Inflammatory macrophage (primary cell): ENCODE data around the gene HVCN1.
"Not testable (repeated sequence)": the region's sequence is repeated elsewhere in the genome, so short reads cannot be mapped to it uniquely, and the experiment has no call there.

Experiments
- DNase-seq, 2 donors: peaks; one replicate each; pipeline ENCODE4 v3.0.0-alpha.2; 2020 to 2022
- total RNA-seq, 18 experiments: gene quantifications; one replicate each; lab custom pipeline; 2026; ENCODE audit warnings: mixed read lengths in 6 of 18, inconsistent platforms in 2 of 18; lab: John Stamatoyannopoulos, UW

Gene HVCN1
- total RNA-seq, result 34.2 to 207 (median 143) reads per million in 18 experiments

- DNase-seq, result no peak
Measured at GRCh38 chr12:110688446-110689280, at the start of gene HVCN1. TSS of gene HVCN1 (minus strand) at chr12:110689115. CDS start at chr12:110683245, 5,870 bp downstream.

- DNase-seq, result no peak
Measured at GRCh38 chr12:110737532-110737931, 48.6 kb upstream of the HVCN1 start.

DNA sequence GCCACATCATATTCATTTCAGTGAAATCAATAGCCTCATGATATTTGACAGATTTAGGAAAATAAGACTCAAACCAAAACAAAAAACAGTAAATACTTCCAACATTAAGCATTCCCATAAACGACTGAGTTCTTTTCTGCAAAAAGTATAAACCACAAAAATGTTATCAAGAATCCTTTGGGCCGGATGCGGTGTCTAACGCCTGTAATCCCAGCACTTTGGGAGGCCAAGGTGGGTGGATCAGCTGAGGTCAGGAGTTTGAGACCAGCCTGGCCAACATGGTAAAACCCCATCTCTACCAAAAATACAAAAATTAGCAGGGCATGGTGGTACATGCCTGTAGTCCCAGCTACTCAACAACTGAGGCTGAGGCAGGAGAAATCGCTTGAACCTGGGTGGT, 48.1 kb upstream of the HVCN1 start:
- not testable (repeated sequence) for DNase-seq

DNA sequence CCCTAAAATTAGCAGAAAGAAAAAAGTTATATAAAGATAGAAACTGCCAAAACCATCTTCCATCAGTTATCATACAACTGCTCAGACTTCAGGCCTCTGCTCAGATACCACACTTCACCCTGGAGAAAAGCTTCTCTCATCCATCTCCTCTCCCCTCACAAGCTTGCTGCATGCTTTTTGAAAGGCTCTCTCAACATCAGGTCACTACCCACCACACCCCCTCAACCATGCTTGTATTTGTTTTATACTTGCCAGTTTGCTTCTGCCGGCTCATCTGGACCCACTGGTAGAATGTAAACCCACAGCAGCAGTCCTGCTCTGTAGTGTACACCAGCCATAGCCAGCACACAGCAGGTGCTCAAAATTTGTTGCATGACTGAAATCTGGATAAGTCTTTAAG, 45.0 kb upstream of the HVCN1 start:
- no peak for DNase-seq

DNA sequence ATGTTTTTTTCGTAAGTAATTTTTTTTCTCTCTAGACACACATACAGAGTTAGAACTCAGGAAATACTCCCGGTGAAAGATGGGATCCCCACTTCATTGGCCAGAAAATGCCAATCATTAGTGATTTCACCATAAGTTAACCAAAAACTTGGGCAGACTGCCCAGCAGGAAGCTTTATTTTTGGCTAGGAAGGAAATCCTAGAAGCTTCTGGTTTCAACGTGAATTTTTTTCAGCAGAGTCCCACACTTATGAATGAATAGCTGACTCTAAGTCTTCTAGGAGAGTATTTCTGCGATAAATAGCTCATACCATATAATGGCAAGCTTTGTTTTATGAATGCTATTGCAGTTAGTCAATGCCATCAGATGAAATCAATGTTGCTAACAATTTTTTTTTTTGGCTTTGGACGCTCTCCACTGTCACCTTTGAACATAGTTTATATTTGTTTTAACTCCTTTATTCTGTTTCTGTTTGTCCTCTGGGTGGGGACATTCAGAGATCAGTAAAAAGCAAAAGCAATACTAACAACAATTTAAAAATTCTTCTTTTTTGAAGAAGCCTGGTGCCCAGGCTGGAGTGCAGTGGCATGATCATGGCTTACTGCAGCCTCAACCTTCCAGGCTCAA, 44.3 kb upstream of the HVCN1 start:
- DNase-seq, result no peak

GRCh38 chr12:110732572-110732971, 43.7 kb upstream of the HVCN1 start:
- no peak for DNase-seq

GRCh38 chr12:110731479-110731878, 42.6 kb upstream of the HVCN1 start:
- no peak for DNase-seq

DNA sequence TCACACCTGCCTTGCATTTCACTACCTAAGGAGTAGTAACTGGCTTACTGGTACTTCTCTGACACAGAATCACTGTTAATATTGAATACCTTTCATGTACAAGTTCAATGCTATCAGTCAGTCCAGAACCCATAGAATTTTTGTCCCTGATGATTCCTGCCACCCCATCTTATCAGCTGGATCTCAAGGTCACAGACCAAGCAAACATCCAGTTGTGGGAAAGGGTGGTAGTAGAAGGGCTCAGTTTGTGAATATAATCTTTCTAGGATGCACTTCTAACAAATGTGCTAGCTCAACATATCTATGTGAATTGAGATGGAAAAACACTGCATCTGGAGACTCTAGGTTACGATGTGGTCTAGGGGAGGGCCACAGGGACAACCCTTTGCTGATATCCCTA, 39.7 kb upstream of the HVCN1 start:
- DNase-seq, result no peak

GRCh38 chr12:110726708-110727369, 37.9 kb upstream of the HVCN1 start:
- DNase-seq, result no peak

DNA sequence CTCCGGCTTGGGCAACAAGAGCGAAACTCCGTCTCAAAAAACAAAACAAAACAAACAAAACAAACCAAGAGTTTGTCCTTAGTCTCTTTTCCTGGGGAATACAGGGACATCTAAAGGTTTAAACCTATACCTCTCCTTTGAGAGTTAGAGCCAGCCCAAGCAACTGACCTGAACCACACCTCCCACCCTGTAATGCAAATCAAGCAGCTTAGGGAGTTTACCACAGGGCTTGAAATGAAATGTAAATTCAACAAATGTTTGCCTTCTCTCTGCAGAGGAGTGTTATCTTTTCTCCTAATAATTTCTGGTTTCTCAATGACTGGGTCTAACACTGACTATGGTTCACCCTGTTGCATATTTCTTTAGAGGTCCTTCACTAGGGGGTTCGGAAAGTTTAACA, 37.1 kb upstream of the HVCN1 start:
- DNase-seq, result no peak

DNA sequence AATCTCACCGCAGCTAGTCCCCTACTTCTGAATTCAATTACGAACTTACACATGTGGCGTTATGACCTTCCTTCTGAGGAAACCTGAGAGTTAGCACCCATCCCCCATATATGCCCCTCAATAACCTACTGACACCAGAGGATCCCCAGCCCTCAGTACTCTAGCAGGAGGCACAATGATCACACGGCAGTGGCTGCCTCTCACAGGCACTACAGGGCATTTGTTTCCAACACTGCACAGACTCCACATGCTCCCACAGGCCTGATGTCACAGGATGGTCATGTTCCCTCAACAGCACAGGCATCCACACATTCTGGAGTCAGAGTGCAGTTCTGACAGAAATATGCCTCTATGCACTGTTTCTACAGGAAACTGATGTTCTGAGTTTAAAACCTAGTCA, 36.4 kb upstream of the HVCN1 start:
- no peak for DNase-seq

GRCh38 chr12:110722892-110723291, 34.0 kb upstream of the HVCN1 start:
- not testable (repeated sequence) for DNase-seq

DNA sequence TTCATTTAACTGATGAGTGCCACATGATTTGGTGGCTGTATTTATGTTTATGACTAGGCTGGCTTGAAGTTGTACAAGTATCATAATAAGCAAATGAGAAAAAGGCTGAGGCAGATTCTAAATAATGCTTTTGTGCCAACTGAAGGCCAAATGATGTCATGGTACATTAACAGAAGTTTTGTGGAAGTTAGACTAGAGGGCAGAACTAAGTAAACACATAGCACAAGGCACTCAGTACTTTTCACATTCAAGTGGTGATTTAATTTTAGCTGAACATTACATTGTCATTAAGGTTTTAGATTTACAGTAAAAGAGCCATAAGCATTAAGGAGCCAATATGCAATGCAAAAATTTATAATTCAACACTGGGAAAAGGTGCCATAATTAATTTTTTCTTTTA, 32.7 kb upstream of the HVCN1 start:
- DNase-seq, result no peak

DNA sequence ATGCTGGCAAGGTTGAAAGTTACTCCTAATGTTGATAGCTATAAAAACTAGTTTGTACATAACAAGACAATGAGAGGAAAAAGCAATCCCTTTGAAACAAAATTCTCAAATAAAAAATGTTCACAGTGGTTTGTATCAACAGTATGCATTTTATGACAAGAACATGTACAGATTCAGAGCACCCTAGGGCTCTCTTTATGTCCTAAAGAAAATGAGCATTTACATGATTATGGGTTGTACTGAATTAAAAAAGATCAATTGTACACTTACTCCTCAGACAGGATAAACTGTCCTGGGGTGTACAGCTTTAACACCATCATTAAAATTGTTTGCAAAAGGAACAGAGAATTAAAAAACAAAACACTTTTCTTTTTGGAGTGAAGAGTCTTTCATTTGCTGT, 31.6 kb upstream of the HVCN1 start:
- no peak for DNase-seq

DNA sequence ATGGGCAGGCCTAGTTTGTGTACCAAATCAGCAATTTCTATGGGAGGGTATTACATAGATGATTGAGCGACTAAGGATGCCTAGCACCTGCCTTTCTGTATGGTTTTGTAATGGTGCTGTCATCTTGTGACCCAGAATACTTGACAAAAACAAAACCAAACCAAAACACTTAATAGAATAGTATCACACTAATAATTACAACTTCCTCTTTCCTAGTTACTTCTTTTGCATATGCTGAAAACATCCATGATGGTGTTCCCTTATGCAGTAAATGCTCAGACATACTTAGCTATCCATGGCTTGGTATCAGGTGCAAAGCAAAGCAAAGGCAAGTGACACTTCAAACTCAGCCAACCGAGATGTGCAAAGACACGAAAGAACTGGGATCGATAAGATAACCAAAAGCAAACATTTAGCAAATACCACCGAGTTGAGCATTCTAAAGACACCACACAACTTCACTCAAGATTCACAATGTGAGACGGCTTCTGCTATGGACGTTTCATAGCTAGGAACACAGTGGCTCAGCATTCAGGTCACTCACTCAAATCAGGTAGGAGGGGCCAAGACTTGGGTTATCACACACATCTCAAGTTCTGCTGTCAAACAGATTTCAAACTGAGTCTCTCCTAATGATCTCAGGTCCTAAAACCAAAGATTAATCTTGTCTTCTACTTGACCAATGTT, 29.4 kb upstream of the HVCN1 start:
- DNase-seq, result no peak

GRCh38 chr12:110717037-110717436, 28.1 kb upstream of the HVCN1 start:
- no peak for DNase-seq

GRCh38 chr12:110708917-110709316, 20.0 kb upstream of the HVCN1 start:
- no peak for DNase-seq

GRCh38 chr12:110705309-110705708, 16.4 kb upstream of the HVCN1 start:
- peak in 1 of 2 donors; percentile 7 for DNase-seq

DNA sequence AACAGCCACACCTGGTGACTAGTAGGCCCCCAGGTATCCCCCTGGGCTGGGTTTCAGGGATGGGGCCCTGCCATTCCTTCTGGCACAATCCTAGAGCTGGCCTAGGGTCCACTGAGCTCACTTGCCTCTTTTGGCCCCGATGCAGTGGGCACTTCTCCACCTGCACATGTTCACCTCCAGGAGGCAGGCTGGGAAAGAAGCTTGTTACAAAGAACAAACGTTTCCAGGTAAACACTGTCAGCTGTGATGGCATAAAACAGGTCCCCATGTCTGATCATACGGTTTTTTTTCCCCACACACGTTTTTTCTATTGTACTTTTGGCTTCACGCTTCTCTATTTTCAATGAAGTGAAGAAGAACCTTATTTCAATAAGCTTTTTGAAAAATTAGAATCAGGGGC, 15.8 kb upstream of the HVCN1 start:
- DNase-seq, result no peak

DNA sequence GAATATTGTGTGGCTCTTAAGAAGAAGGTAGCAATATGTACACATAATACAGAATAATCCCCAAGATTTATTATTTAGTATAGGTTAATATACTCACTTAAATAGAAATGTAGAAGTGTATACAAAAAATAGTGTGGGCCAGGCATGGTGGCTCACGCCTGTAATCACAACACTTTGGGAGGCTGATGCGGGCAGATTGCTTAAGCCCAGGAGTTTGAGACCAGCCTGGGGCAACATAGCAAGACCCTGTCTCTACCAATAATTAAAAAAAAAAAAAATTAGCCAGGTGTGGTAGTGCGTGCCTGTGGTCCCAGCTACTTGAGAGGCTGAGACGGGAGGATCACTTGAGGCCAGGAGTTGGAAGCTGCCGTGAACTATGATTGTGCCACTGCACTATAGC, 15.3 kb upstream of the HVCN1 start:
- no peak for DNase-seq

DNA sequence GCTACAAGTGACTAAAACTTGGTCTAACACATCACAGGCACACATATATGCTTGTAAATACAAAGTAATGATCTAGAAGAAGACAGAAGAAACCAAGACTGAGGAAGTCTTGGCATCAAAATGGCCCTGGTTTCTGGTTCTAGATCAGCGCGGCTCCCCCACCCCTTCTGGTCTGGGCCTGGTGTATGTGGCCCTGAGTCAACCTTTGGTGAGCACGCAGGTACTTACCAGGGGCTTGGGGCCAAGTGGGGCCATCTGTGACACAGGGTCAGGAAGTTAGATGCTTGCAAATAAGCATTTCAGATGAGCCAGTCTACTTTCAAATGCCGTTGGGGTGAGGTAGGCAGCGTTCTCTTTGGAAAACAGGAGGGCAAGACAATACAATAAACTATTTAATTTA, 13.2 kb upstream of the HVCN1 start:
- DNase-seq, result no peak

DNA sequence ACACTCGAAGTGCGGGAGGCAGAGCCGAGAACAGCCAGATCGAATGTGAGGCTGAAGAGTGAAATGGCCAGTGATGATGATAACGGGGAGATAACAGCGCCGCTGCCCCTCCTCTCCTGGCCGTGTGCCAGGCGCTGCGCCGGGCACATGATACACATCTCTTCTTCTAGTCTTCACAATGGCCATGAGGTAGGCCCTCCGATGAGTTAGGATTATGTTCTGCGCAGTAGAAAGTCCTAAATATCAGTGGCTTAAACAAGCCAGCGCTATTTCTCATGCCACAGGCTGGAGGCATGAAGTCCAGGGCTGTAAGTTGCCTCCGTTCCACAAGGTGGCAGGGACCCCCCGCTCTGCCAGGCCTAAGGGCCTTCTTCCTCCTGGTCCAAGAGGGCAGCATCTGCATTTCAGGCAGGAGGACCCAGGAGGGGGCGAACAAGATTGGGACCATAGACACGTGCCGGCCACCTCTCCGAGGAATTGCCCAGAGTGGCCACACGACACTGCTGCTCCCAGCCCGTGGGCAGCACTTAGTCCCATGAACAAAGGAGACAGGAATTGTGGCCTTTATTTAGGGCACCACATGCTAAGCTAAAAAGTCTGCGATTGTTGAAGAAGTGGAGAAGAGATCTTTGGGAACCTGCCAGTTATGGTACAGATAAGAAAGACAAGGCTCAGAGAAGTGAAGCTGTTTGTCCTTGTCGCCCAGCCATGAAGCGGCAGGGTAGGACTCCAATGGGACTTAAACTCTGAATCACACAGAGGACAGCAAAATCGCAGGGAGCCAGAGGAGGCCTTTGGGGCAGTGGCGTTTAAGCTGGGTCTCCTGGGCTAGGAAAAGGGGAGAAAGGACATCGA, 10.9 kb upstream of the HVCN1 start:
- DNase-seq, result no peak
